OCI-LY1 (cell line): ENCODE data around the gene CCDC68.

ENCODE experiments used
- H2AFZ ChIP-seq: fragments of 200-600 bp; sonication (generic), shearing (Covaris generic); 2 replicates; pipeline ENCODE4 v1.6.0; 2014; ENCODE audit warnings: antibody characterized with exemption, mild to moderate bottlenecking, low read length
- H3F3A ChIP-seq: fragments of 200-600 bp; sonication (generic), shearing (Covaris generic); 2 replicates; pipeline ENCODE4 v1.6.0; 2014; ENCODE audit warnings: mild to moderate bottlenecking, antibody characterized with exemption, low read length, moderate library complexity; ENCODE audit not compliant: insufficient read depth
- H3K27ac ChIP-seq: fragments of 200-600 bp; sonication (generic); 2 replicates; pipeline ENCODE4 v1.5.1; 2014; ENCODE audit warnings: low read length, mixed run types, mild to moderate bottlenecking, low read depth; ENCODE audit not compliant: poor library complexity, severe bottlenecking
- H3K27me3 ChIP-seq: fragments of 200-600 bp; sonication (generic); 2 replicates; pipeline ENCODE4 v1.6.0; 2014; ENCODE audit warnings: antibody characterized with exemption, mild to moderate bottlenecking, low read length, moderate library complexity; ENCODE audit not compliant: insufficient read depth
- H3K36me3 ChIP-seq: fragments of 200-600 bp; sonication (generic); 2 replicates; pipeline ENCODE4 v1.6.1; 2014; ENCODE audit warnings: mild to moderate bottlenecking, antibody characterized with exemption, low read length, moderate library complexity, mixed read lengths; ENCODE audit not compliant: insufficient read depth
- H3K4me1 ChIP-seq: fragments of 200-600 bp; sonication (generic); 2 replicates; pipeline ENCODE4 v1.5.1; 2014; ENCODE audit warnings: mild to moderate bottlenecking, low read length, moderate library complexity; ENCODE audit not compliant: insufficient read depth, severe bottlenecking
- H3K4me2 ChIP-seq: fragments of 200-600 bp; sonication (generic), shearing (Covaris generic); 2 replicates; pipeline ENCODE4 v1.6.1; 2014; ENCODE audit warnings: low read length
- H3K4me3 ChIP-seq: fragments of 200-600 bp; sonication (generic); 2 replicates; pipeline ENCODE4 v1.5.1; 2014; ENCODE audit warnings: low read length, low read depth, mild to moderate bottlenecking, mixed read lengths; ENCODE audit not compliant: poor library complexity, severe bottlenecking
- H3K79me2 ChIP-seq: fragments of 200-600 bp; shearing (Covaris generic); 2 replicates; pipeline ENCODE4 v1.6.1; 2016; ENCODE audit warnings: mixed run types, low read length, mixed read lengths; ENCODE audit not compliant: insufficient read depth
- H3K9ac ChIP-seq: fragments of 200-600 bp; sonication (generic), shearing (Covaris generic); 2 replicates; pipeline ENCODE4 v1.6.1; 2014; ENCODE audit warnings: mild to moderate bottlenecking, low read length, mixed read lengths
- H3K9me2 ChIP-seq: fragments of 200-600 bp; sonication (generic), shearing (Covaris generic); 2 replicates; pipeline ENCODE4 v1.6.1; 2014; ENCODE audit warnings: low read depth, mild to moderate bottlenecking, low read length, mixed read lengths
- H3K9me3 ChIP-seq: fragments of 200-600 bp; shearing (Covaris generic); 2 replicates; pipeline ENCODE4 v1.6.1; 2014; ENCODE audit warnings: low read length, mixed read lengths
- H4K20me1 ChIP-seq: fragments of 200-600 bp; sonication (generic), shearing (Covaris generic); 2 replicates; pipeline ENCODE4 v1.6.0; 2016; ENCODE audit warnings: mild to moderate bottlenecking, low read length; ENCODE audit not compliant: insufficient read depth
- EZH2 ChIP-seq: fragments of 200-600 bp; sonication (generic), shearing (Covaris generic); IDR thresholded peaks from 2 replicates; pipeline ENCODE4 v1.8.0; 2017; ENCODE audit warnings: borderline replicate concordance, mixed run types, mild to moderate bottlenecking, antibody characterized with exemption, low read length, moderate library complexity, mixed read lengths
- TF ChIP-seq, protein P1 (sequence below): fragments of 200-600 bp; sonication (generic), shearing (Covaris generic); IDR thresholded peaks from 2 replicates; pipeline ENCODE4 v1.5.1; 2017; ENCODE audit warnings: mild to moderate bottlenecking, antibody characterized with exemption, low read length, moderate library complexity, mixed read lengths

CCDC68 gene

GRCh38 chr18:54999016-54999415 lies 39.8 kb upstream of the CCDC68 start:
- no peaks in the 10 kb centered on the region for H3K79me2 ChIP-seq
- no peak overlapping the region for H2AFZ ChIP-seq
- H3K4me1 ChIP-seq = no peaks in the 10 kb centered on the region
- no peaks in the 10 kb centered on the region for H3K27me3 ChIP-seq
- H3K4me2 ChIP-seq = no peak overlapping the region
- no peak overlapping the region for H3K27ac ChIP-seq
- H4K20me1 ChIP-seq = no peaks in the 10 kb centered on the region
- H3K36me3 ChIP-seq = no peaks in the 10 kb centered on the region
- no peak overlapping the region for H3K4me3 ChIP-seq
- H3K9me2 ChIP-seq = no peaks in the 10 kb centered on the region
- no peaks in the 10 kb centered on the region for H3F3A ChIP-seq
- TF ChIP-seq, protein P1, sequence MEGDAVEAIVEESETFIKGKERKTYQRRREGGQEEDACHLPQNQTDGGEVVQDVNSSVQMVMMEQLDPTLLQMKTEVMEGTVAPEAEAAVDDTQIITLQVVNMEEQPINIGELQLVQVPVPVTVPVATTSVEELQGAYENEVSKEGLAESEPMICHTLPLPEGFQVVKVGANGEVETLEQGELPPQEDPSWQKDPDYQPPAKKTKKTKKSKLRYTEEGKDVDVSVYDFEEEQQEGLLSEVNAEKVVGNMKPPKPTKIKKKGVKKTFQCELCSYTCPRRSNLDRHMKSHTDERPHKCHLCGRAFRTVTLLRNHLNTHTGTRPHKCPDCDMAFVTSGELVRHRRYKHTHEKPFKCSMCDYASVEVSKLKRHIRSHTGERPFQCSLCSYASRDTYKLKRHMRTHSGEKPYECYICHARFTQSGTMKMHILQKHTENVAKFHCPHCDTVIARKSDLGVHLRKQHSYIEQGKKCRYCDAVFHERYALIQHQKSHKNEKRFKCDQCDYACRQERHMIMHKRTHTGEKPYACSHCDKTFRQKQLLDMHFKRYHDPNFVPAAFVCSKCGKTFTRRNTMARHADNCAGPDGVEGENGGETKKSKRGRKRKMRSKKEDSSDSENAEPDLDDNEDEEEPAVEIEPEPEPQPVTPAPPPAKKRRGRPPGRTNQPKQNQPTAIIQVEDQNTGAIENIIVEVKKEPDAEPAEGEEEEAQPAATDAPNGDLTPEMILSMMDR = no peak
- TF ChIP-seq EZH2 = no peak
- no peak overlapping the region for H3K9ac ChIP-seq
- H3K9me3 ChIP-seq = no peaks in the 10 kb centered on the region

- H3K9ac ChIP-seq = no peak overlapping the region
- H3K27ac ChIP-seq = no peak overlapping the region
- no peaks in the 10 kb centered on the region for H3K36me3 ChIP-seq
- H3K4me1 ChIP-seq = no peaks in the 10 kb centered on the region
- H3F3A ChIP-seq = no peaks in the 10 kb centered on the region
- no peaks in the 10 kb centered on the region for H3K9me3 ChIP-seq
- H4K20me1 ChIP-seq = no peaks in the 10 kb centered on the region
- H2AFZ ChIP-seq = no peak overlapping the region
- H3K27me3 ChIP-seq = no peaks in the 10 kb centered on the region
- no peak overlapping the region for H3K4me3 ChIP-seq
- no peaks in the 10 kb centered on the region for H3K9me2 ChIP-seq
- no peak overlapping the region for H3K4me2 ChIP-seq
- H3K79me2 ChIP-seq = no peaks in the 10 kb centered on the region
- TF ChIP-seq EZH2 = no peak
- TF ChIP-seq, protein P1 = no peak
These were observed 36.3 kb upstream of the CCDC68 start for GRCh38 chr18:54995421-54996143.

GRCh38 chr18:54991981-54992380 lies 32.7 kb upstream of the CCDC68 start:
- Histone ChIP-seq H4K20me1 (no peaks in the 10 kb centered on the region), H2AFZ (no peak overlapping the region), H3K4me2 (no peak overlapping the region), H3K9me3 (no peaks in the 10 kb centered on the region), H3K36me3 (no peaks in the 10 kb centered on the region), H3K9me2 (no peaks in the 10 kb centered on the region), H3K27ac (no peak overlapping the region), H3K27me3 (no peaks in the 10 kb centered on the region), H3K4me1 (no peaks in the 10 kb centered on the region), H3K9ac (no peak overlapping the region), H3K79me2 (no peaks in the 10 kb centered on the region), H3F3A (no peaks in the 10 kb centered on the region), H3K4me3 (no peak overlapping the region)
- TF ChIP-seq, protein P1 = no peak
- TF ChIP-seq EZH2 = no peak
